Measurements from ENCODE around the gene RYR3. TPM values are rescaled to one million over a fixed set of nuclear protein-coding genes. Genes with fewer than 3 reads are reported as not detected.

Gene RYR3
- total and polyA plus RNA-seq, 2 of the 13 experiments (the other 11 are each of a cell fraction or from before 2014, with no cell fraction given), result not detected

- TF ChIP-seq MNT (IDR thresholded peaks at IDR 0.05), result no peak
- TF ChIP-seq ZNF547 (CRISPR knock-in tag; IDR thresholded peaks at IDR 0.05), result no peak
- TF ChIP-seq POLR2AphosphoS2 (IDR thresholded peaks at IDR 0.05; ENCODE audit: low read depth, low read length), result no peak
- TF ChIP-seq SIN3A (IDR thresholded peaks at IDR 0.05; ENCODE audit: borderline replicate concordance, low read depth, low read length), result no peak
- no peak for TF ChIP-seq ASH2L (IDR thresholded peaks at IDR 0.05; ENCODE audit: insufficient read length, low read depth, low read length)
- no peak for TF ChIP-seq CHD2 (IDR thresholded peaks at IDR 0.05; ENCODE audit: low read depth, low read length)
- TF ChIP-seq HIVEP1 (CRISPR knock-in tag; IDR thresholded peaks at IDR 0.05), result no peak
- no peak for TF ChIP-seq FOXC1 (CRISPR knock-in tag; IDR thresholded peaks at IDR 0.05; ENCODE audit: borderline replicate concordance)
- TF ChIP-seq, protein P1, sequence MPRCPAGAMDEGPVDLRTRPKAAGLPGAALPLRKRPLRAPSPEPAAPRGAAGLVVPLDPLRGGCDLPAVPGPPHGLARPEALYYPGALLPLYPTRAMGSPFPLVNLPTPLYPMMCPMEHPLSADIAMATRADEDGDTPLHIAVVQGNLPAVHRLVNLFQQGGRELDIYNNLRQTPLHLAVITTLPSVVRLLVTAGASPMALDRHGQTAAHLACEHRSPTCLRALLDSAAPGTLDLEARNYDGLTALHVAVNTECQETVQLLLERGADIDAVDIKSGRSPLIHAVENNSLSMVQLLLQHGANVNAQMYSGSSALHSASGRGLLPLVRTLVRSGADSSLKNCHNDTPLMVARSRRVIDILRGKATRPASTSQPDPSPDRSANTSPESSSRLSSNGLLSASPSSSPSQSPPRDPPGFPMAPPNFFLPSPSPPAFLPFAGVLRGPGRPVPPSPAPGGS (CRISPR knock-in tag; IDR thresholded peaks at IDR 0.05), result no peak
- TF ChIP-seq KAT2B (IDR thresholded peaks at IDR 0.05; ENCODE audit: borderline replicate concordance, low read depth, low read length), result no peak
Observed at GRCh38 chr15:33561967-33562366, 251.2 kb downstream of the RYR3 start (continued).

DNA sequence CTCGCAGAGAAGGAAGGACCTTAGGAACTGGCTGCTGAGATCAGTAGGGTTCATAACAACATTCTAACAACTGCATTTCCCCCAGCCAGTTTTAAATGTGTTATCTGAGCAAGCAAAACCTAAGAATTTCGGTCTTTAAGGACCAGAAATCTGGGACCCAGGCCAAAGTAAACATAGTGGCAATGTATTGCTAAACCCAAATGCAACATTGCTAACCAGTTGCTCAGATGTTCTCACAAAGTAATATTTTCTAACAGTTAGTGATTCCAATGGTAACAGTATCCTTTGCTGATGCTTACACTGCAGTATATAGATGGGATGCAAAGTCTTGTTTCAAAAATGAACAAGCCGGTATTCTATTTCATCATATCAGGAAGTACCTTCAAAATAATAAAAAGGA is 254.3 kb downstream of the RYR3 start:
- TF ChIP-seq ZNF646 (CRISPR knock-in tag; IDR thresholded peaks at IDR 0.05) (no peak), SIX4 (CRISPR knock-in tag; IDR thresholded peaks at IDR 0.05) (no peak), BCL6 (CRISPR knock-in tag; IDR thresholded peaks at IDR 0.05) (no peak)

More for the DNA sequence above, 254.3 kb downstream of the RYR3 start:
- Histone ChIP-seq H3K4me3 (replicated peaks in 1 of 3; ENCODE audit: insufficient read depth in 1 of 3, low read depth in 2 of 3, low read length in 3 of 3) (no peak overlapping the region), H3K27ac (ENCODE audit: extremely low read length, insufficient read depth, low read length) (no peak overlapping the region), H3K4me1 (ENCODE audit: insufficient read depth, low read length) (no peaks in the 10 kb centered on the region), H2AFZ (ENCODE audit: low read length) (no peak overlapping the region), H4K20me1 (ENCODE audit: insufficient read depth, low read length) (no peaks in the 10 kb centered on the region), H3K9me3 (ENCODE audit: low read length) (no peaks in the 10 kb centered on the region), H3K4me2 (ENCODE audit: low read depth, low read length) (no peak overlapping the region), H3K36me3 (replicated peaks in 1 of 2; ENCODE audit: control insufficient read depth in 1 of 2, insufficient read depth in 2 of 2, low read length in 2 of 2) (no peaks in the 10 kb centered on the region), H3K79me2 (ENCODE audit: insufficient read depth, low read length) (no peaks in the 10 kb centered on the region), H3K27me3 (ENCODE audit: control insufficient read depth in 1 of 2, insufficient read depth in 2 of 2, low read length in 2 of 2) (no peaks in the 10 kb centered on the region), H3K9ac (ENCODE audit: insufficient read depth, low read depth, low read length) (no peak overlapping the region)
- no peak for FAIRE-seq
- POLR2A ChIA-PET, result no interaction called here
- intact Hi-C loops (cut with micrococcal nuclease; ENCODE audit: unreplicated experiment), result no loop called here
- DNase-seq (ENCODE audit: low spot score), result no peak
- in situ Hi-C loops (cut with HindIII; ENCODE audit: extremely low pct_ligation_motif_present, low pct_unique_long_range_greater_than_20kb), result no loop called here
- BruUV-seq (replicated peaks), result no TSS peak
- WGBS (ENCODE audit: low lambda C conversion rate), result 0% methylated on average over 3 of the region's 3 CpGs
- no peak for ATAC-seq
- CTCF ChIA-PET (ENCODE audit: low intra/inter-chr PET ratio, low total read pairs), result no interaction called here

Data from HepG2 (cell line).